NB4 (cell line): ENCODE data around the gene RIPOR3.

Source experiments
- CTCF ChIP-seq: IDR thresholded peaks from one replicate; pipeline ENCODE4 v1.5.1; 2012; ENCODE audit warnings: low read depth, low read length
- MAX ChIP-seq: IDR thresholded peaks from 2 replicates; pipeline ENCODE4 v1.6.1; 2011; ENCODE audit warnings: low read depth, low read length
- POLR2A ChIP-seq: IDR thresholded peaks from 2 replicates; pipeline ENCODE4 v1.6.1; 2011; ENCODE audit warnings: mild to moderate bottlenecking; ENCODE audit not compliant: insufficient read length; ENCODE audit errors: extremely low read depth

- no peak for TF ChIP-seq POLR2A
- no peak for TF ChIP-seq CTCF
- no peak for TF ChIP-seq MAX
These were observed 103.9 kb downstream of the RIPOR3 start for GRCh38 chr20:50587291-50587961.
